Mesenchymal stem cell (in vitro differentiated cells and primary cell): ENCODE measurements around the gene SC5D.
A peak's percentile ranks its signal among the peaks of the same experiment; 100 is the strongest.

Experiments used
- DNase-seq: peaks from one replicate; pipeline ENCODE4 v3.0.0-alpha.2; 2013
- H2AFZ ChIP-seq: one replicate; pipeline ENCODE4 v1.6.1; 2013; ENCODE audit warnings: low read depth, mild to moderate bottlenecking, control low read depth, inconsistent platforms, low read length, moderate library complexity
- H2AK5ac ChIP-seq: 2 replicates; pipeline ENCODE4 v1.6.1; 2013; ENCODE audit warnings: low read length, moderate library complexity, mild to moderate bottlenecking, inconsistent platforms; ENCODE audit not compliant: severe bottlenecking
- H2BK120ac ChIP-seq: one replicate; pipeline ENCODE4 v1.6.1; 2013; ENCODE audit warnings: low read depth, mild to moderate bottlenecking, inconsistent platforms, low read length, moderate library complexity
- H2BK12ac ChIP-seq, 2 experiments: one replicate each; pipeline ENCODE4 v1.6.1; 2013; ENCODE audit warnings: inconsistent platforms in 2 of 2, low read length in 2 of 2, mild to moderate bottlenecking in 2 of 2, moderate library complexity in 2 of 2, control low read depth in 1 of 2
- H2BK15ac ChIP-seq: one replicate; pipeline ENCODE4 v1.6.1; 2013; ENCODE audit warnings: mild to moderate bottlenecking, low read depth, inconsistent platforms; ENCODE audit not compliant: poor library complexity, severe bottlenecking
- H2BK5ac ChIP-seq: 2 replicates; pipeline ENCODE4 v1.6.1; 2013; ENCODE audit warnings: low read depth, mild to moderate bottlenecking, low read length, control low read depth, inconsistent platforms; ENCODE audit not compliant: poor library complexity, severe bottlenecking
- H3K14ac ChIP-seq, 2 experiments: one replicate each; pipeline ENCODE4 v1.6.1; 2013; ENCODE audit warnings: inconsistent platforms in 2 of 2, low read length in 2 of 2, control low read depth in 1 of 2, mild to moderate bottlenecking in 1 of 2, moderate library complexity in 1 of 2
- H3K18ac ChIP-seq, 2 experiments: one replicate each; pipeline ENCODE4 v1.6.1; 2013; ENCODE audit warnings: inconsistent platforms in 2 of 2, low read length in 2 of 2, control low read depth in 1 of 2, low read depth in 1 of 2, mild to moderate bottlenecking in 1 of 2
- H3K23ac ChIP-seq, 2 experiments: one replicate each; pipeline ENCODE4 v1.6.1; 2013; ENCODE audit warnings: inconsistent platforms in 2 of 2, low read length in 2 of 2, mild to moderate bottlenecking in 2 of 2, moderate library complexity in 2 of 2, control low read depth in 1 of 2
- H3K27ac ChIP-seq: 2 replicates; pipeline ENCODE4 v1.5.1; 2013; ENCODE audit warnings: mild to moderate bottlenecking, moderate library complexity, low read length, control low read depth, inconsistent platforms; ENCODE audit not compliant: poor library complexity, severe bottlenecking
- H3K27me3 ChIP-seq, 2 experiments: 2 replicates each; pipeline versions ENCODE4 v1.6.1 to v1.7.0; 2013; ENCODE audit warnings: low read length in 2 of 2, mild to moderate bottlenecking in 2 of 2, moderate library complexity in 2 of 2, control low read depth in 1 of 2, inconsistent platforms in 1 of 2; ENCODE audit not compliant: control insufficient read depth in 1 of 2, insufficient read depth in 1 of 2
- H3K36me3 ChIP-seq, 2 experiments: 2 replicates each; pipeline versions ENCODE4 v1.6.1 to v1.7.0; 2013; ENCODE audit warnings: low read length in 2 of 2, control low read depth in 1 of 2, inconsistent platforms in 1 of 2, low read depth in 1 of 2, mild to moderate bottlenecking in 1 of 2; ENCODE audit not compliant: insufficient read depth in 2 of 2, control insufficient read depth in 1 of 2
- H3K4ac ChIP-seq, 2 experiments: one replicate each; pipeline ENCODE4 v1.6.1; 2013; ENCODE audit warnings: inconsistent platforms in 2 of 2, low read length in 2 of 2, mild to moderate bottlenecking in 2 of 2, moderate library complexity in 2 of 2, control low read depth in 1 of 2, low read depth in 1 of 2
- H3K4me1 ChIP-seq: 2 replicates; pipeline ENCODE4 v1.6.1; 2013; ENCODE audit warnings: low read depth, low read length, control low read depth; ENCODE audit not compliant: control insufficient read depth, insufficient read depth
- H3K4me2 ChIP-seq: 2 replicates; pipeline ENCODE4 v1.6.1; 2013; ENCODE audit warnings: low read length, mild to moderate bottlenecking, inconsistent platforms; ENCODE audit not compliant: poor library complexity, severe bottlenecking
- H3K4me3 ChIP-seq, 2 experiments: 2 replicates each; pipeline versions ENCODE4 v1.5.1 to v1.7.0; 2013; ENCODE audit warnings: low read length in 2 of 2, mild to moderate bottlenecking in 2 of 2, control low read depth in 1 of 2, low read depth in 1 of 2; ENCODE audit not compliant: insufficient read depth in 1 of 2
- H3K79me1 ChIP-seq: replicated peaks from 2 replicates; pipeline ENCODE4 v1.6.1; 2013; ENCODE audit warnings: mild to moderate bottlenecking, control low read depth, low read length, inconsistent platforms; ENCODE audit not compliant: poor library complexity, severe bottlenecking
- H3K9ac ChIP-seq: 2 replicates; pipeline ENCODE4 v1.7.0; 2013; ENCODE audit warnings: mild to moderate bottlenecking, low read length, moderate library complexity
- H3K9me3 ChIP-seq: 2 replicates; pipeline ENCODE4 v1.7.0; 2013; ENCODE audit warnings: mild to moderate bottlenecking, low read length; ENCODE audit not compliant: control insufficient read depth
- H4K8ac ChIP-seq: one replicate; pipeline ENCODE4 v1.6.1; 2013; ENCODE audit warnings: inconsistent platforms, mild to moderate bottlenecking, low read length, moderate library complexity
- H4K91ac ChIP-seq: one replicate; pipeline ENCODE4 v1.6.1; 2013; ENCODE audit warnings: mild to moderate bottlenecking, low read length, inconsistent platforms
- WGBS: methylation state at CpG from one replicate; pipeline ENCODE4 v1.1.7; 2013; ENCODE audit warnings: mixed read lengths; 5-methylcytosine and 5-hydroxymethylcytosine counted together

SC5D gene

GRCh38 chr11:121347094-121347493, 54.5 kb downstream of the SC5D start:
- 90% methylated on average over 1 of the region's 2 CpGs for WGBS
- Histone ChIP-seq H3K18ac (no peak overlapping the region), H3K9me3 (no peaks in the 10 kb centered on the region), H3K4me3 (no peak overlapping the region), H3K4me2 (no peak overlapping the region), H3K36me3 (no peaks in the 10 kb centered on the region), H2AFZ (no peak overlapping the region), H2AK5ac (no peak overlapping the region), H3K27ac (no peak overlapping the region), H3K4me1 (no peaks in the 10 kb centered on the region), H2BK12ac (no peak overlapping the region), H2BK120ac (no peak overlapping the region), H3K27me3 (peaks cover 0 to 62% of the 10 kb centered on the region in 2 experiments), H2BK15ac (no peak overlapping the region), H3K23ac (no peak overlapping the region), H3K79me1 (no peaks in the 10 kb centered on the region), H4K8ac (no peak overlapping the region), H3K9ac (no peak overlapping the region), H4K91ac (no peak overlapping the region), H3K4ac (no peak overlapping the region), H2BK5ac (no peak overlapping the region), H3K14ac (no peak overlapping the region)
- DNase-seq: no peak

DNA sequence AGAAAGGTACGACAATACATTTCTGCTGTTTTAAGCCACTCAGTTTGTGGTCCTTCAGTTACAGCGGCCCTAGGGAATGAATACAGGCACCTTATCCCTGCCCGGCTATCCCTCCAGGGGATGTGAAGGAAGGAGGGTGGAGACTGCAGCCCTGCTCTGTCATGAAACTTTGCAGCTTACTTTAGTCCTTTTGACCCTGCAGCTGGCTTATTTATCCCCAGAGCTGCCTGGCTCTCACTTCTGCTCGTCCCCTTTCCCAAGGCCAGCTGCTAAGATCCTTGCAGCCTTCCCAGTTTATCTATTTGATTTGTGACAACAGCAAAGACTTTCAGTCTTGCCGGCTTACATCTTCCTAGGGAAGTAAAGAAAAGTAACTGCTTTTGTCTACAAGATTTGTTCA, 55.2 kb downstream of the SC5D start:
- Histone ChIP-seq H3K79me1 (no peaks in the 10 kb centered on the region), H3K18ac (no peak overlapping the region), H3K9ac (no peak overlapping the region), H2BK12ac (no peak overlapping the region), H4K91ac (no peak overlapping the region), H3K4ac (no peak overlapping the region), H2BK5ac (no peak overlapping the region), H2BK120ac (no peak overlapping the region), H3K27ac (no peak overlapping the region), H3K14ac (no peak overlapping the region), H3K4me3 (no peak overlapping the region), H2BK15ac (no peak overlapping the region), H2AFZ (no peak overlapping the region), H3K9me3 (no peaks in the 10 kb centered on the region), H3K23ac (no peak overlapping the region), H3K4me2 (no peak overlapping the region), H4K8ac (no peak overlapping the region), H3K36me3 (no peaks in the 10 kb centered on the region), H2AK5ac (no peak overlapping the region), H3K4me1 (no peaks in the 10 kb centered on the region), H3K27me3 (peaks cover 1 to 69% of the 10 kb centered on the region in 2 experiments)
- WGBS: 55% methylated on average over 5 of the region's 5 CpGs
- no peak for DNase-seq

DNA sequence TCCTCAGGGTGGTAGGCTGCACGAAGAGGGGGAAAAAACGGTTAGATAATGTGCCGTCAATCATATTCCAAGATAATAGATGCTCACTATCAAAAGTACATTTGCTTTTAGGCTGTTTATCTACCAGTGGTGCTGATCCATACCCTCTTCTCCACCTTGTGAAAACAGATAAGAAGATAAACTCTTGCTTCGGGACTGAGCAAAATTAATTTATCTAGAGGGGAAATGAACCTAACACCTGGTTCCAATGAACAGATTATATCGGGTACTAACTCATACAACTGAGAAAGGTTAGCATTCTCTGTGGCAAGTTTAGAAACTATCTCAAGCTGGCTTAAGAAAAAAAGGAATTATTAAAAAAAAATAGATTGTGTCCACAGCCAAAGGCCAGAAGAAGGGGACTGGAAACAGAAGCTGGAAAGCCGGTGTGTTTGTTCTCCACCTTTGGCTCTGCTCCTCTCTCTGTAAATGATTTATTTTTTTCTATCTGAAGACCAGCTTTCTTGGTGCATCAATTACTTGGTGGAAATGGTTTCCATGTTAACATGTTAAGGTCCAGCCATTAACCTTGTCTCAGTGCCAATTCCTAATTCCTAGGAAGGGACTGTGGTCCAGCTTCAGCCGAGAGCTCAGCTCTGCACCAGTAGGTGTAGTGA, 55.8 kb downstream of the SC5D start:
- no peak overlapping the region for H3K4me3 ChIP-seq
- no peak for DNase-seq
- no peak overlapping the region for H3K4me2 ChIP-seq
- H3K23ac ChIP-seq: no peak overlapping the region
- peak overlapping the region in 1 of 2 experiments; percentile 50 for H3K14ac ChIP-seq
- no peak overlapping the region for H2BK120ac ChIP-seq
- H3K18ac ChIP-seq: no peak overlapping the region
- peaks cover 4 to 73% of the 10 kb centered on the region in 2 experiments for H3K27me3 ChIP-seq
- H2AFZ ChIP-seq: no peak overlapping the region
- H3K4me1 ChIP-seq: no peaks in the 10 kb centered on the region
- no peak overlapping the region for H4K8ac ChIP-seq
- no peak overlapping the region for H2BK12ac ChIP-seq
- H3K27ac ChIP-seq: no peak overlapping the region
- no peak overlapping the region for H4K91ac ChIP-seq
- 97% methylated on average over 4 of the region's 7 CpGs for WGBS
- no peak overlapping the region for H3K4ac ChIP-seq
- H2BK15ac ChIP-seq: no peak overlapping the region
- H3K9ac ChIP-seq: no peak overlapping the region
- H3K79me1 ChIP-seq: no peaks in the 10 kb centered on the region
- no peak overlapping the region for H2BK5ac ChIP-seq
- H2AK5ac ChIP-seq: no peak overlapping the region
- H3K36me3 ChIP-seq: no peaks in the 10 kb centered on the region
- H3K9me3 ChIP-seq: no peaks in the 10 kb centered on the region

DNA sequence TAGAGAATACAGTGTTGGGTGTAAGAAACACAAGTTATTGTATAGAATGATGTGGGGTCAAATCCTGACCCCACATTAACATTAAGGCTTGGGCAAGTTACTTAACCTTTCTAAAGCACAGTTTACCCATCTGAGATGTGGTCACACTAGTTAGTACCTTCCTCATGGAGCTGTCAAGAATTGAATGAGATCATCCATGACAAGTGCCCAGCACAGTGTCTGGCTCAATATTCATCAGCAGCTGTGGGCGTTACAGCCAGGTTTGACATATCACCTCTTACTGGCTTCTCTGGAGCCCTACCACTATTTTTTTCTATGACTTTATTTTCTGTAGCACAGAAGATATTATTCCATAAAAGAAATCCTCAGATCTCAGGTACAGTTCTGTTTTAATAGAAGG, 57.2 kb downstream of the SC5D start:
- no peak overlapping the region for H3K4ac ChIP-seq
- H3K18ac ChIP-seq: no peak overlapping the region
- no peak overlapping the region for H3K23ac ChIP-seq
- H3K79me1 ChIP-seq: no peaks in the 10 kb centered on the region
- H3K4me3 ChIP-seq: no peak overlapping the region
- no peaks in the 10 kb centered on the region for H3K4me1 ChIP-seq
- DNase-seq: no peak
- no peak overlapping the region for H3K14ac ChIP-seq
- H2AK5ac ChIP-seq: no peak overlapping the region
- no peak overlapping the region for H2BK120ac ChIP-seq
- peaks cover 4 to 78% of the 10 kb centered on the region in 2 experiments for H3K27me3 ChIP-seq
- H3K9me3 ChIP-seq: no peaks in the 10 kb centered on the region
- H3K9ac ChIP-seq: no peak overlapping the region
- no CpG with 5 or more reads among the region's 1 CpG for WGBS
- H2BK12ac ChIP-seq: no peak overlapping the region
- H2BK5ac ChIP-seq: no peak overlapping the region
- H2BK15ac ChIP-seq: no peak overlapping the region
- H3K27ac ChIP-seq: no peak overlapping the region
- no peaks in the 10 kb centered on the region for H3K36me3 ChIP-seq
- no peak overlapping the region for H2AFZ ChIP-seq
- H4K8ac ChIP-seq: no peak overlapping the region
- no peak overlapping the region for H3K4me2 ChIP-seq
- no peak overlapping the region for H4K91ac ChIP-seq
